Measurements from ENCODE around the gene GPRIN2.
"Not testable (repeated sequence)": the region's sequence is repeated elsewhere in the genome, so short reads cannot be mapped to it uniquely, and the experiment has no call there.

GPRIN2 gene

GRCh38 chr10:46516660-46517416 lies 39.6 kb downstream of the GPRIN2 start:
- DNase-seq, result peak; percentile 12

GRCh38 chr10:46515793-46516192 lies 40.7 kb downstream of the GPRIN2 start:
- peak; percentile 9 for DNase-seq

- DNase-seq, result no peak
Observed at GRCh38 chr10:46515366-46515765, 41.1 kb downstream of the GPRIN2 start.

GRCh38 chr10:46514899-46515298 lies 41.6 kb downstream of the GPRIN2 start:
- no peak for DNase-seq

GRCh38 chr10:46514431-46514861 lies 42.0 kb downstream of the GPRIN2 start:
- peak; percentile 9 for DNase-seq

- DNase-seq, result not testable (repeated sequence)
Observed at GRCh38 chr10:46513333-46513732, 43.1 kb downstream of the GPRIN2 start.

GRCh38 chr10:46512725-46513124 lies 43.7 kb downstream of the GPRIN2 start:
- DNase-seq, result not testable (repeated sequence)

GRCh38 chr10:46512002-46512401 lies 44.5 kb downstream of the GPRIN2 start:
- DNase-seq, result not testable (repeated sequence)

Measured in activated CD8-positive, alpha-beta memory T cell treated with anti-CD3 and anti-CD28 coated beads, Interleukin-2, amount 50 U/mL, for 4 hours (primary cell).